ENCODE measurements around the gene DNLZ.

DNA sequence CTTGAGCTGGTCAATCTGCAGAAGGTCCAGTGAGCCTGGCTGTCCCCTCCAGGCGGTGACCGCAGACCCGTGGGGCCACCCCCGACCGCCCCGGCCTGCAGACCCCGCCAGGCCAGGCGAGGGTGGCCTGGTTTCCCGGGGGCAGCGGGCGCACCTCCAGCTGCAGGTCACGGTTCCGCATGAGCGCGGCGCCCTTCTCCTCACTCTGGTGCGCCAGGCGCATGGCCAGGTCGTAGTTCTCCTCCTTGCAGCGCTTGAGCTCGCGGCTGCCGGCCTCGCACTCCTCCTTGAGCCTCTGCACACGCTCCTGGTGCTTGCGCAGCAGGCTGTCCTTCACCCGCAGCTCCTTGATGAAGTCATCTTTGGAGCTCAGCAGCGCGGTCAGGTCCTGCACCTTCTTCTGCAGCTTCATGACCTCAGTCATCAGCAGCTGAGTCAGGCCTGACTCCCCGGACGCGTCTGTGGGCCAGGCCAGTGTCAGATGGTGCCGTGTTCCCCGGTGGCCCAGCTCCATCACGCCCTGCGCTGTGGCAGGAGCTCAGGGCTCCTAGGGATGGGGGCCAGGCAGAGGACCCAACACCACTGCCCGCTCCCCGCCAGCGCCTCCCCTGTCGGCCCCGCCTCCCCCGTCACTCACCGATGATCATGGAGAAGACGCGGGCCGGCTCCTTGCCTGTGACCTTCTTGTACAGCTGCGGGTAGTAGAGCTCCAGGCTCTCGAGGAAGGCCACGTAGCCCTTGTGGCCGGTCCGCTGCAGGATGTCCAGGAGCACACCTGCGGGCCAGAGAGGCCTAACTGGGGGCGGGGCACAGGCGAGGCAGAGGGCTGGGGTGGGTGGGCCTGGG is 7.4 kb upstream of the DNLZ start:
- no peak for TF ChIP-seq EZH2 (IDR thresholded peaks at IDR 0.05; ENCODE audit: low read length, missing control alignments)
- TF ChIP-seq, protein P1, sequence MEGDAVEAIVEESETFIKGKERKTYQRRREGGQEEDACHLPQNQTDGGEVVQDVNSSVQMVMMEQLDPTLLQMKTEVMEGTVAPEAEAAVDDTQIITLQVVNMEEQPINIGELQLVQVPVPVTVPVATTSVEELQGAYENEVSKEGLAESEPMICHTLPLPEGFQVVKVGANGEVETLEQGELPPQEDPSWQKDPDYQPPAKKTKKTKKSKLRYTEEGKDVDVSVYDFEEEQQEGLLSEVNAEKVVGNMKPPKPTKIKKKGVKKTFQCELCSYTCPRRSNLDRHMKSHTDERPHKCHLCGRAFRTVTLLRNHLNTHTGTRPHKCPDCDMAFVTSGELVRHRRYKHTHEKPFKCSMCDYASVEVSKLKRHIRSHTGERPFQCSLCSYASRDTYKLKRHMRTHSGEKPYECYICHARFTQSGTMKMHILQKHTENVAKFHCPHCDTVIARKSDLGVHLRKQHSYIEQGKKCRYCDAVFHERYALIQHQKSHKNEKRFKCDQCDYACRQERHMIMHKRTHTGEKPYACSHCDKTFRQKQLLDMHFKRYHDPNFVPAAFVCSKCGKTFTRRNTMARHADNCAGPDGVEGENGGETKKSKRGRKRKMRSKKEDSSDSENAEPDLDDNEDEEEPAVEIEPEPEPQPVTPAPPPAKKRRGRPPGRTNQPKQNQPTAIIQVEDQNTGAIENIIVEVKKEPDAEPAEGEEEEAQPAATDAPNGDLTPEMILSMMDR (conservative IDR thresholded peaks at IDR 0.05 in 1 of 2, IDR thresholded peaks at IDR 0.05 in 1 of 2; ENCODE audit: low read depth in 1 of 2, low read length in 2 of 2), result no peak

Data from fibroblast of lung (primary cell).